Fibroblast of upper back skin (primary cell): Measurements from ENCODE around the gene ZNF700.
"Not testable (repeated sequence)": the region's sequence is repeated elsewhere in the genome, so short reads cannot be mapped to it uniquely, and the experiment has no call there.

Source experiments
- DNase-seq: peaks from one replicate; pipeline ENCODE4 v3.0.0-alpha.2; 2013

ZNF700 gene

DNA sequence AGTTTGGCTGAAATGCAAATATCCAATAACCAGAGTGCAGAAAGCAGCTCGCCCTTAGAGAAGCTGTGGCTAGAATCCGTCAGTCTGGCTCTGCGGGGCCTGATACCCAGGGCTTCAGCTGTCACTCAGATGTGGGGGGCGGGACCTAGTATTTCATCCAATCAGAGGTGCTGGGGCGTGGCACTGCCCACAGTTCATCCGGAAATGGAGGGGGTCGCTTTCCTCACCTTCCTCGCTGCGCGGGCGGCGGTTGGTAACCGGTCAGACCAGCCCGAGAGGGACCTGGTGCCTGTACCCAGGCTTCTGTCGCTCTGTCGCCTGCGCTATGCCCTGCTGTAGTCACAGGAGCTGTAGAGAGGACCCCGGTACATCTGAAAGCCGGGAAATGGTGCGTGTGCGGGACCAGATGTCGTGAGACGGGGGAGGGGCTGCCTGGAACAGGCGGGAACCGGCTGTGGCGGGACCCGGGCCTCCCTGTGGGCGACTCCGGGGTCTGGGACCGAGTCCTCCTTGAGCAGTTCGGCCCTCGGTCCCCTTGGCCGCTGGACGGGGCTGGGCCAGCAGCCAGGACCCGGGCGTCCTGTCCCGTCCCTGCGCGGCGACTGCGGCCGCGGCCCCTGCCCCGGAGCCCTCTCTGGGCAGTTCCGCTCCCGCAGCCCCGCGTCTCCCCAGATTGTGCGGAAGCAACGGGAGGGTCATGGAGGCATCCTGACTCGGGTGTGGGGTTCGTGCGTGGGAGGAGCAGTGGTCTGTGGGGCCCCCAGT is at the start of gene ZNF700:
ZNF700 (plus strand) TSS at position 222 of the 765 bp plus-strand sequence; CDS start at position 326, 104 bp downstream.
- peak; percentile 92 for DNase-seq

DNA sequence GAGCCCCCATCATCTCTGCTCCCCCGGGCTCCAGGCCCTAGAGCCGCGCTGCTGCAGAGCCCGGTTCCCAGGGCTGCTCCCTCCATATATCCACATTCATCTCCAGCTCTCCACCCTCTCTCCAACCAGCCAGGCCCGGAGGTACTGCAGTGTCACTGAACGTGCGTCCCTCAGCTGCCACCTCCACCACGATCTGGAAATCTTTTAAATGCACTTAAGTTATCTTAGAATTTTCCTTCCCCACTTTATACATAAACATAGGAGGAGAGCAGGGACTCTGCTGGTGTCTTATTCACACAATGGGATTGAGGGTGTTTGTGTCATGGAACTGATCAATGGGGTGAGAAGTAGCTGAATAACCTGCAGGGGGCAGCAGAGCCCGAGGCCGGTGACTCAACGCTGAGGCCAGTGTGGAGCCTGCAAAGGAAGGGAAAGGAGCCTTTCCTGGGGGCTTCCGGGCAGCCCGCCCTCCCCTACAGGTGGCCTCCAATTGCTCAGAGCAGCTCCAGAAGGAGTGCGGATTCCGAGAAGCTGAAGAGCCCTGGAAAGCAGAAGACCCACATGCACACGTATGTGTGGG is 45.1 kb upstream of the ZNF700 start:
- DNase-seq = not testable (repeated sequence)

DNA sequence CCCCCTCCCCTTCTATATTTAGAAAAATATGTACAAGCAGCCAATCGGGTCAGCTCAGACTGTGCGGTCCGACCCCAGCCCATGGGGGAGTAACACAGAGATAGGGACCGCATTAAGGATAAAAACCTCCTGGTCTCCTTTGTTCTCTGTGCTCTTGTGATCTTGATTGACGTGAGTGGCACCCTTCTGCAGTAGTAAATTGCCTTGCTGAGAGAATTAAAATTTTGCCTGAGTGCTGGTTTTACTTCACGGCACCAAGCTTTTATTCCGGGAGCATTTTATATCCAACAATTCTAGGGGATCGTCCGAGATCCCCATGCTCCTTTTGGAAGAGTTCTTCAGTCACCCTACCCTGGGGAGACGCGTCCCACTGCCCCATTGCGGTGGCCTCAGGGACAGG is 44.3 kb upstream of the ZNF700 start:
- DNase-seq = no peak

DNA sequence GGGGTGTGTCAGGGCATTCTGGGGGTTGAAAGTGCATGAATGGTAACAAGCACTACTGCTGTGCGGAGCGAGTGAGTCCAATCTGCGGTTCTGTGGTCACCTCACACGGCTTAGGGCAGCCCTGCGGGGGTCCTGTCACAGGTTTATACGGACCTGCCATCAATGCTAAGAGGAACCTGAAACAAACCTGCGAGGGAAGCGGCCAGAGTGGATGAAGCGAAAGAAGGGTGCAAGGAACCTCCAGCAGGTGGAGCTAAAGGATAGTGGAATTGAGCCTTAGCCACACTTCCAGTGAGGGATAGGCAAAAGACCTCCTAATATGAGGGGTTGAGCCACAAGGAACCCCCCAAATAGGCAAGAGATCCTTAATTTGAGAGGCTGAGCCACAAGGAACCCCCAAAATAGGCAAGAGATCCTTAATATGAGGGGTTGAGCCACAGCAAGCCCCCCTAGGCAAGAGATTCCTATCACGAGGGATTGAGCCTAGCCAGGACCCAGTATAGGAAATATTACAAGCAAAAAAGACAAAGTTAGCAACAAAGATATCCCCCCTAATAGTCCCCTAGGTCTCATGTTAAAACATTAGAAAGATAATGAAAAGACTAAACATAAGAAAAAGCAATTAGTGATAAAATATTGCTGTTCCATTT is 43.6 kb upstream of the ZNF700 start:
- peak; percentile 52 for DNase-seq

DNA sequence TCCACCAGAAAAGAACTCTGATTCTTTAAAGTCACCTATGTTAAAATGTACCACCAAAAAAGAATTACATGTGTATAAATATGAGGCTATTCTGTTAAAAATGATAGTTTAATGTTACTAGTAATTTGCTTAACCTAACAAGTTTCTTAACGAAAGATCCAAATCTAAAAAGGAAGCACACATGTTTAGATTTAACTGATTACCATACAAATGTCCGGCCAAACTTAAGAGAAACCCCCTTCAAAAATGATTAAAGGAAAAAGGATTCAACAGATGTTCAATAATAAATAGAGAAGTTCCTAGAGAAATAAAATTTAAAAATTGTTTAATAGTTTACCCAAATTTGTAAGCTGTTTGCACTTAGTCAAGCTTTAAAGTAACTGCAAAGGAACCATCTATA is 42.3 kb upstream of the ZNF700 start:
- DNase-seq = no peak

DNA sequence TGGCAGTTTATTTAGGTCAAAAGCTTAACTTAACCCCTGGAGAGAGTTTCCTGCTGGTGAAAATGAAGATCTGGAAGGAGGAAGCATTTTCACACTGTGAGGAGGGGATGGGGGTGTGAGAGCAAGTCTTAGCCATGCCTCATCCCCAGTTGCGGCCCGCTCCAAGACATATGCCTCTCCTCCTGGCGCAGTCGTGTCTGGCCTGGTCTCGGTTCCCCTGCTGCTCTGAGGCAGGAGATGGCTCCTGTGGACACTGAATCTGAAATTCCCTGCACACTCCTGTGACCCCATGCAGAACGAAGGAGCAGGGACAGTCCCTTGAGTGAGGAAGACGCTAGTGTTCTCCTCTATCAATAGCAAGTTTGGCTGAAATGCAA is 37.7 kb upstream of the ZNF700 start:
- peak; percentile 25 for DNase-seq

DNA sequence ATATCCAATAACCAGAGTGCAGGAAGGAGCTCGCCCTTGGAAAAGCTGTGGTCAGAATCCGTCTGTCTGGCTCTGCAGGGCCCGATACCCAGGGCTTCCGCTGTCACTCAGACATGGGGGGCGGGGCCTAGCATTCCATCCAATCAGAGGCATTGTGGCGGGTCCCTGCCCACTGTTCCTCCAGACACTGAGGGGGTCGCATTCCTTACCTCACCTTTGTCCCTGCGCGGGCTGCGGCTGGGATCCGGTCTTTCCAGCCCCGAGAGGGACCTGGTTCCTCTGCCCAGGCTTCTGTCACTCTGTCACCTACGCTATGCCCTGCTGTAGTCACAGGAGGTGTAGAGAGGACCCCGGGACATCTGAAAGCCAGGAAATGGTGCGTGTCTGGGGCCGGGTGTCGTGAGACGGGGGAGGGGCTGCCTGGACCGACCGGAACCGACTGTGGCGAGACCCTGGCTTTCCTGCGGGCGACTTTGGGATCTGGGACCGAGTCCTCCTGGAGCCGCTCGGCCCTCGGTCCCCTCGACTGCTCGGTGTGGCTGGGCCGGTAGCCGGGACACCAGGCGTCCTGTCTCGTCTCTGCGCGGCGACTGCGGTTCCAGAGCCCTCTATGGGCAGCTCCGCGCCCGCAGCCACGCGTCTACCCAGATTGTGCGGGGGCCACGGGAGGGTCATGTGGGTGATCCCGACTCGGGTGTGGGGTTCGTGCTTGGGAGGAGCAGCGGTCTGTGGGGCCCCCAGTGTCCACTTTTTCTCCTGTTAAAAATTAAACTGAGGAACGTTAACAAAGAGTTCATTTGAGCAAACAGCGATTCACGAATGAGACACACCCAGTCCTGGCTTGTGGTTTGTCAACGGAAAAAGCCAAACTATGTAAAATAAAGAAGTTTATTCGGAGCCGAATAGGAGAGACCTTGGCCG is 37.0 kb upstream of the ZNF700 start, which contains the start of gene ZNF69:
ZNF69 (plus strand) TSS at position 172 of the 921 bp plus-strand sequence; CDS start at position 314, 142 bp downstream.
- peak; percentile 85 for DNase-seq

DNA sequence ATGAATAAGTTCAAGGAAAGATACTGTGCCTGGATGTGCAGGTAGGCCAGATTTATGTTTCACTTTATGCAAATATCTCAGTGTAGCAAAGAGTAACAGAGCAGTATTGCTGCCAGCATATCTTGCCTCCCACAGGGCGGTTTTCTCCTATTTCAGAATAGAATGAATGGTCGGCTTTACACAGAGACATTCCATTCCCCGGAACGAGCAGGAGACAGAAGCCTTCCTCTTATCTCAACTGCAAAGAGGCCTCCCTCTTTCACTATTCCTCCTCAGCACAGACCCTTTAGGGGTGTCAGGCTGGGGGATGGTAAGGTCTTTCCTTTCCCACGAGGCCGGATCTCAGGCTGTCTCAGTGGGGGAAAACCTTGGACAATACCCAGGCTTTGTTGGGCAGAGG is 35.0 kb upstream of the ZNF700 start:
- not testable (repeated sequence) for DNase-seq

DNA sequence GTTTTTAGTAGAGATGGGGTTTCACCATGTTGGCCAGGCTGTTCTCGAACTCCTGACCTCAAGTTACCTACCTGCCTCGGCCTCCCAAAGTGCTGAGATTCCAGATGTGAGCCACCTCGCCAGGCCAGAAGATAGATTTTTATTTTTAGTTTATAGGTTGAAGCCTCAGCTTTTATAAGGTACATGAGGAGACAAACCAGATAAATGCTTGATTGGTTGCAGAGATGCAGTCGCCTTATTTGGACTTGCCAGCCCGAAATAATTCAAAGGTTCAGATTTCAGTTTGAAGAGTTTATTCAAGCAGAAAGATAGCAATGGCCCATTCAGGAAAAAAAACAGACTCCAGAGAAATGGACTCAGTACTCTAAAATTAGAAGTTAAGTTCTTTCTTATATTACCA is 34.3 kb upstream of the ZNF700 start:
- no peak for DNase-seq

DNA sequence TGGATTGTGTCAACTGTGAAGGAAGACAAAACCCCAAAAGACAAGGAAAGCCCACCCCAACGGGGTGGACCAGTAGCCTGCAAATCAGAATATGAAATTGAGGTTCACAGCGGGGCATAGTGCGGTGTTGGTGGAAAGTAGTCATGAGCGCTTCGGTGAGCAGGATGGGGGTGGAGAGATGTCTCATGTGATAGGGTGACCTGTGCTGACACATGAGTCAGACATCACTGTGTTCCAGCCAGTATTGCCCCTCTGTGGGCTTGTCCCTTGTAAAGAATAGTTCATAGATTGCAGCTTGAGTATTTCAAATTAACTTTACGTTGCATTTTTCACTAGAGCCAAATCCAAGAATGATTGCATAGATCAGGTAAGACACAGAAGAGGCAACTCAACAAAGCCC is 30.1 kb upstream of the ZNF700 start:
- DNase-seq = no peak

DNA sequence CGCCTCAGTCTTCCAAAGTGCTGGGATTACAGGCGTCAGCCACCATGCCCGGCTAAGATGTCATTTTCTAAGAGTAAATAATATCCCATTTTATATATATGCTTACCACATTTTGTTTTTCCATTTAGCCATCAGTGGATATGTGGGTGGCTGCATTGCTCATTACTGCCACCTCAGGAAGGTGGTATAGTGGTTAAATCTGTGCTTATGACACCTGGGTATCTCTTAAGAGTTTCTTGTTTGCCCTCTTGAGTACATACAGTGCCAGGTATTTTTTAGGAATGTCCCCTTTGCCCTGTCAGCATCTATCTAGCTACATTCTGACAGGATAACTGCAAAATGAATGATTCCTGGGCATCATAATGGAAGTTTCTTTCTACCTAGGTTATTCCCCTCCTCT is 22.7 kb upstream of the ZNF700 start:
- DNase-seq = no peak

DNA sequence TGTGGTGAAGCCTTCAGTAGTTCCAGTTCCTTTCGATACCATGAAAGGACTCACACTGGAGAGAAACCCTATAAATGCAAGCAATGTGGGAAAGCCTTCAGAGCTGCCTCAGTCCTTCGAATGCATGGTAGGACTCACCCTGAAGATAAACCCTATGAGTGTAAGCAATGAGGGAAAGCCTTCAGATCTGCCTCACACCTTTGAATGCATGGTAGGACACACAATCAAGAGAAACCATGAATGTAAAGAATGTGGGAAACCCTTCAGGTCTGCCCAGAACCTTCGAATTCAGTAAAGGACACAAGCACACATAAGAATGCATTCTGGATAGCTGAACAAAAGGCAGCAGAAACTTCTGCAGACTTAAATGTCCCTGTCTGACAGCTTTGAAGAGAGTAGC is 19.0 kb upstream of the ZNF700 start:
- no peak for DNase-seq

DNA sequence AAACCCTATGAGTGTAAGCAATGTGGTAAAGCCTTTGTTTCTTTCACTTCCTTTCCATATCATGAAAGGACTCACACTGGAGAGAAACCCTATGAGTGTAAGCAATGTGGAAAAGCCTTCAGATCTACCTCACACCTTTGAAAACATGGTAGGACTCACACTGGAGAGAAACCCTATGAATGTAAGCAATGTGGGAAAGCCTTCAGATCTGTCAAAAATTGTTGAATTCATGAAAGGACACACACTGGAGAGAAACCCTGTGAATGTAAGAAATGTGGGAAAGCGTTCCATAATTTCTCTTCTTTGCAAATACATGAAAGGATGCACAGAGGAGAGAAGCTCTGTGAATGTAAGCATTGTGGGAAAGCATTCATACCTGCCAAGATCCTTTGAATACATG is 13.0 kb upstream of the ZNF700 start:
- DNase-seq = not testable (repeated sequence)

DNA sequence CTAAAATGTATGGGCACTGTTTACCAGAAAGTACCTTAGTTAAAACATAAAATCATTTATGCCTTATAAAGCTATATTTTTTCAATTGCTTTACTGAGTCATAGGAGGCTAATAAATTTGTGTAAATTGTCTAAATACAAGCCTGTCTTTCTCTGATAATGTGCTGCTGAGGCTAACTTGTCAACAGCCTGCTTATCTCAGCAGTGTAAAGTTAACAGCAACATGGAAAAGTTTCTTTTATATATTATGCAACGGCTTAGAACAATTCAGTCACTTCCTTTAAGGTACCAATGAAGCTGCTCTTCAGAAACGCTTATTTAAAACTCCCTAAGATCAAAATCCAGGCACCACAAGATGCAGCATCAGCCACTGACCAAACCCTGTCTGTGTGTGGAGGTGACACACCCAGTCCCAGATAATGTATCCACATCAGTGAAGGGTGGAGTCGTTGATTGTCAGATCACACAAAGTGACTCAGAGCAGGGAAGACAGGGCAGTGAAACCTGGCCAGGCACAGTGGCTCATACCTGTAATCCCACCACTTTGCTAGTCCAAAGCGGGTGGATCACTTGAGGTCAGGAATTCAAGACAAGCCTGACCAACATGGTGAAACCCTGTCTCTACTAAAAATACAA is 10.4 kb upstream of the ZNF700 start:
- not testable (repeated sequence) for DNase-seq

DNA sequence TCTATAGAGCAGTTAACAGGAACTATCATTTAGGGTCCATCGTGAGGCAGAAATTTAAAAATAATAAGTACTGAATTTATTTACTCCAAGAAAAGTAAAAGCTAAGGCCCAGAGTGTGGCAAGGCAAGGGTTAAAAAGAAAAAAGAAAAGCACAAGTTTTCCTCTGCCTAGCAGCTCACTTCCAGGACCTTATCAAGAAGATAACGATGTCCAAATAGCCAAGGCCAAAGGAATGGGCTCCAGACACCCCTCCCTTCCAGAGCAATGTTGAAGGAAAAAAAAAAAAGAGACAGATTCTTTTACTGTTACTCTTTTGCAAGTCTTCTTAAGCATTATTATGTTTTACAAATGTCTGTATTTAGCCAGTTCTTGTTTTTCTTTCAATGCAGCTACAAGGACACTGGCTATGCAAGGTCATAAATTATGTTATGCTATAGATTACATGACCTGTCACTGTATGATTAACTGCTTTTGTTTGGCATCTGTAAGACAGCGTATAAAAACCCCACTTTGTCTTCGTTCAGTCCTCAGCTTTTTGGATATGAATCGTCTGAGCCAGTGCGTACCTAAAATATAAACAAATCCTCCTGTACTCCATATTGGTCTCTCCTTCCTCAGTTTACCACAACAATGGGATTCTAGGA is 2.9 kb upstream of the ZNF700 start:
- no peak for DNase-seq

DNA sequence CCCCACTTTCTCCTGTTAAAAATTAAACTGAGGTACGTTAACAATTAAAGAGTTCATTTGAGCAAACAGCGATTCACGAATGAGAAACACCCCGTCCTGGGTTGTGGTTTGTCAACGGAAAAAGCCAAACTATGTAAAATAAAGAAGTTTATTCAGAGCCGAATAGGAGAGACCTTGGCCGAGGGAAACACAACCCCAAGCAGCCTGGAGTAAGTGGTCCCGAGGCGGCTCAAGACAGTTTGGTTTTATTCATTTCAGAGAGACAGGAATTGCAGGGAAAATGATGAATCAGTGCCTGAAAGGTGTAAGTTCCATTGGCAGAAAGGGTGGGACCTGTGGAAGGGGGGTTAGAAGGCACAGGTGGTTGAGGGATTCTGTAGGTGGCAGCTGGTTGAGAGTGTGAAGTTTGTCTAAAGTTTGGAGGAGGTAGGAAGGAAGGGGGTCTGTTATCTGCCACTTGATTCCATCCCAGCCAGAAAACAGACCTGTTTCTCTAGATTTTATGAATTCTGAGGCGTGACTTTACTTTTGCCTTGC is 812 bp downstream of the ZNF700 start:
- not testable (repeated sequence) for DNase-seq

DNA sequence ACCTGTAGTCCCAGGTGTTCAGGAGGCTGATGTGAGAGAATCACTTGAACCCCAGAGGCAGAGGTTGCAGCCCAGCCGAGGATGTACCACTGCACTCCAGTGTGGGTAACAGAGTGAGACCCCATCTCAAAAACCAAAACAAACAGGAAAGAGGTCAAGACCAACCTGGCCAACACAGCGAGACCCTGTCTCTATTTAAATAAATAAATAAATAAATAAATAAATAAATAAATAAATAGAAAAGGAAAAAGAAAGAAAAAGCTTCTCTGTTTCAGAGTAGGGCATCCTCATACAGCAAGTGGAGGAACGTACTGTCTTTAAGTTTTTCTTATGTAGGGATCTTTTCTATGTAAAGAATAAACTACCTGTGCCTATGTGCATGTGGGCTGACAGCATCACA is 2.3 kb downstream of the ZNF700 start:
- no peak for DNase-seq

DNA sequence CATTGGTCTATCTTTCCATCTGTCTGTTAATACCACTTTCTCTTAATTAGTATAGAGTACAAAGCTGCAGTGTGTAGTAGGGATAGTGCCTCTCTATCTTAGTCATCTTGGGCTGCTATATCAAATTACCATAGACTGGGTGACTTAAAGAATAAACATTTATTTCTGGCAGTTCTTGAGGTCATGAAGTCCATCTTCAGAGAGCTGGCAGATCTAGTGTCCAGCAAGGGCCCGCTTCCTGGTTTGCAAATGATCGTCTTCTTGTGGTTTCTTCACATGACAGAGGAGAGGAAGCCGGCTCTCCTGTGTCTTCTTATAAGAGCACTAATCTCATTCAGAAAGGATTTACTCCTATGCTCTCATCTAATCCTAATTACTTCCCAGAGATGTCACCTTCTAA is 6.1 kb downstream of the ZNF700 start:
- no peak for DNase-seq

DNA sequence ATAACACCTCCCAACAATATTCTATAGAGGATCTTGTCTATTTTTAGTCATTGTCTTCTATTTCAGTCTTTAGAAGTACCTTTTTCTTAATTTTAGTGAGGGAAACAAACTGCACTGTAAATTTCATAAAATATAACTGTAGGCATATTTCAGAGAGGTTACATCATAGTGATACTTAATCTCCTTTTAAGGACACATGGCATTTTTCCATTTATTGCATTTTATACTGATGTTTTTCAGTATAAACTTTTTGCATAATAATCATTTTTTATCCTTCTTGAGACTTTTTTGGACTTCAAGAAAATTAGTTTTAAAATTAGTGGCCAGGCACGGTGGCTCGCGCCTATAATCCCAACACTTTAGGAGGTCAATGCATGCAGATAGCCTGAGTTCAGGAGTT is 6.6 kb downstream of the ZNF700 start:
- DNase-seq = no peak

DNA sequence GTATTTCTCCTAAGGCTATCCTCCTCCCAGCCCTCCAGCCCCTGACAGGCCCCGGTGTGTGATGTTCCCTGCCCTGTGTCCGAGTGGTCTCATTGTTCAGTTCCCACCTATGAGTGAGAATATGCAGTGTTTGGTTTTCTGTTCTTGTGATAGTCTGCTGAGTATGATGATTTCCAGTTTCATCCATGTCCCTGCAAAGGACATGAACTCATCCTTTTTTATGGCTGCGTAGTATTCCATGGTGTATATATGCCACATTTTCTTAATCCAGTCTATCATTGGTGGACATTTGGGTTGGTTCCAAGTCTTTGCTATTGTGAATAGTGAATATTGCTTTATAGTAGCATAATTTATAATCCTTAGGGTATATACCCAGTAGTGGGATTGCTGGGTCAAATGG is 10.9 kb downstream of the ZNF700 start:
- DNase-seq = not testable (repeated sequence)

DNA sequence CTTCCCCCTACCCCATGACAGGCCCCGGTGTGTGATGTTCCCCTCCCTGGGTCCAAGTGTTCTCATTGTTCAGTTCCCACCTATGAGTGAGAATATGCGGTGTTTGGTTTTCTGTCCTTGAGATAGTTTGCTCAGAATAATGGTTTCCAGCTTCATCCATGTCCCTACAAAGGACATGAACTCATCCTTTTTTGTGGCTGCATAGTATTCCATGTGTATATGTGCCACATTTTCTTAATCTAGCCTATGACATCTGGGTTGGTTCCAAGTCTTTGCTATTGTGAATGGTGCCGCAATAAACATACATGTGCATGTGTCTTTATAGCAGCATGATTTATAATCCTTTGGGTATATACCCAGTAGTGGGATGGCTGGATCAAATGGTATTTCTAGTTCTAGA is 13.5 kb downstream of the ZNF700 start:
- DNase-seq = not testable (repeated sequence)
